ENCODE data around the gene BARHL1.
A peak's percentile ranks its signal among the peaks of the same experiment; 100 is the strongest.

- peak; percentile 45 for TF ChIP-seq CTCF (IDR thresholded peaks at IDR 0.05)
- TF ChIP-seq ETV6 (CRISPR knock-in tag; IDR thresholded peaks at IDR 0.05) = no peak
- TF ChIP-seq ESRRA (CRISPR knock-in tag; IDR thresholded peaks at IDR 0.05; ENCODE audit: borderline replicate concordance) = no peak
- no peak for TF ChIP-seq TEAD4 (CRISPR knock-in tag; IDR thresholded peaks at IDR 0.05)
- TF ChIP-seq, protein P1, sequence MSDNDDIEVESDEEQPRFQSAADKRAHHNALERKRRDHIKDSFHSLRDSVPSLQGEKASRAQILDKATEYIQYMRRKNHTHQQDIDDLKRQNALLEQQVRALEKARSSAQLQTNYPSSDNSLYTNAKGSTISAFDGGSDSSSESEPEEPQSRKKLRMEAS (CRISPR knock-in tag; IDR thresholded peaks at IDR 0.05) = peak; percentile 17; the same call in 1 of the 2 replicates
- TF ChIP-seq ATF3 (CRISPR knock-in tag; conservative IDR thresholded peaks at IDR 0.05) = no peak
- TF ChIP-seq, protein P2, sequence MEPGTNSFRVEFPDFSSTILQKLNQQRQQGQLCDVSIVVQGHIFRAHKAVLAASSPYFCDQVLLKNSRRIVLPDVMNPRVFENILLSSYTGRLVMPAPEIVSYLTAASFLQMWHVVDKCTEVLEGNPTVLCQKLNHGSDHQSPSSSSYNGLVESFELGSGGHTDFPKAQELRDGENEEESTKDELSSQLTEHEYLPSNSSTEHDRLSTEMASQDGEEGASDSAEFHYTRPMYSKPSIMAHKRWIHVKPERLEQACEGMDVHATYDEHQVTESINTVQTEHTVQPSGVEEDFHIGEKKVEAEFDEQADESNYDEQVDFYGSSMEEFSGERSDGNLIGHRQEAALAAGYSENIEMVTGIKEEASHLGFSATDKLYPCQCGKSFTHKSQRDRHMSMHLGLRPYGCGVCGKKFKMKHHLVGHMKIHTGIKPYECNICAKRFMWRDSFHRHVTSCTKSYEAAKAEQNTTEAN (CRISPR knock-in tag; IDR thresholded peaks at IDR 0.05) = no peak
- TF ChIP-seq, protein P3, sequence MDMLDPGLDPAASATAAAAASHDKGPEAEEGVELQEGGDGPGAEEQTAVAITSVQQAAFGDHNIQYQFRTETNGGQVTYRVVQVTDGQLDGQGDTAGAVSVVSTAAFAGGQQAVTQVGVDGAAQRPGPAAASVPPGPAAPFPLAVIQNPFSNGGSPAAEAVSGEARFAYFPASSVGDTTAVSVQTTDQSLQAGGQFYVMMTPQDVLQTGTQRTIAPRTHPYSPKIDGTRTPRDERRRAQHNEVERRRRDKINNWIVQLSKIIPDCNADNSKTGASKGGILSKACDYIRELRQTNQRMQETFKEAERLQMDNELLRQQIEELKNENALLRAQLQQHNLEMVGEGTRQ (CRISPR knock-in tag; IDR thresholded peaks at IDR 0.05) = peak; percentile 79
- no peak for TF ChIP-seq JUN (CRISPR knock-in tag; IDR thresholded peaks at IDR 0.05)
- TF ChIP-seq, protein P4, sequence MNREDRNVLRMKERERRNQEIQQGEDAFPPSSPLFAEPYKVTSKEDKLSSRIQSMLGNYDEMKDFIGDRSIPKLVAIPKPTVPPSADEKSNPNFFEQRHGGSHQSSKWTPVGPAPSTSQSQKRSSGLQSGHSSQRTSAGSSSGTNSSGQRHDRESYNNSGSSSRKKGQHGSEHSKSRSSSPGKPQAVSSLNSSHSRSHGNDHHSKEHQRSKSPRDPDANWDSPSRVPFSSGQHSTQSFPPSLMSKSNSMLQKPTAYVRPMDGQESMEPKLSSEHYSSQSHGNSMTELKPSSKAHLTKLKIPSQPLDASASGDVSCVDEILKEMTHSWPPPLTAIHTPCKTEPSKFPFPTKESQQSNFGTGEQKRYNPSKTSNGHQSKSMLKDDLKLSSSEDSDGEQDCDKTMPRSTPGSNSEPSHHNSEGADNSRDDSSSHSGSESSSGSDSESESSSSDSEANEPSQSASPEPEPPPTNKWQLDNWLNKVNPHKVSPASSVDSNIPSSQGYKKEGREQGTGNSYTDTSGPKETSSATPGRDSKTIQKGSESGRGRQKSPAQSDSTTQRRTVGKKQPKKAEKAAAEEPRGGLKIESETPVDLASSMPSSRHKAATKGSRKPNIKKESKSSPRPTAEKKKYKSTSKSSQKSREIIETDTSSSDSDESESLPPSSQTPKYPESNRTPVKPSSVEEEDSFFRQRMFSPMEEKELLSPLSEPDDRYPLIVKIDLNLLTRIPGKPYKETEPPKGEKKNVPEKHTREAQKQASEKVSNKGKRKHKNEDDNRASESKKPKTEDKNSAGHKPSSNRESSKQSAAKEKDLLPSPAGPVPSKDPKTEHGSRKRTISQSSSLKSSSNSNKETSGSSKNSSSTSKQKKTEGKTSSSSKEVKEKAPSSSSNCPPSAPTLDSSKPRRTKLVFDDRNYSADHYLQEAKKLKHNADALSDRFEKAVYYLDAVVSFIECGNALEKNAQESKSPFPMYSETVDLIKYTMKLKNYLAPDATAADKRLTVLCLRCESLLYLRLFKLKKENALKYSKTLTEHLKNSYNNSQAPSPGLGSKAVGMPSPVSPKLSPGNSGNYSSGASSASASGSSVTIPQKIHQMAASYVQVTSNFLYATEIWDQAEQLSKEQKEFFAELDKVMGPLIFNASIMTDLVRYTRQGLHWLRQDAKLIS (CRISPR knock-in tag; IDR thresholded peaks at IDR 0.05; ENCODE audit: borderline replicate concordance) = no peak
- TF ChIP-seq NFATC4 (CRISPR knock-in tag; IDR thresholded peaks at IDR 0.05) = no peak
- TF ChIP-seq, protein P5, sequence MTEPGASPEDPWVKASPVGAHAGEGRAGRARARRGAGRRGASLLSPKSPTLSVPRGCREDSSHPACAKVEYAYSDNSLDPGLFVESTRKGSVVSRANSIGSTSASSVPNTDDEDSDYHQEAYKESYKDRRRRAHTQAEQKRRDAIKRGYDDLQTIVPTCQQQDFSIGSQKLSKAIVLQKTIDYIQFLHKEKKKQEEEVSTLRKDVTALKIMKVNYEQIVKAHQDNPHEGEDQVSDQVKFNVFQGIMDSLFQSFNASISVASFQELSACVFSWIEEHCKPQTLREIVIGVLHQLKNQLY (CRISPR knock-in tag; IDR thresholded peaks at IDR 0.05) = no peak
Observed at GRCh38 chr9:132546148-132547051, 36.0 kb upstream of the BARHL1 start.

Measured in WTC11 (cell line).